Activated CD8-positive, alpha-beta T cell treated with anti-CD3 and anti-CD28 coated beads for 36 hours (primary cell): ENCODE data around the gene GCFC2. TPM values are rescaled to one million over a fixed set of nuclear protein-coding genes. Genes with fewer than 3 reads are reported as not detected.

ENCODE experiments used
- ATAC-seq: fragments of 200-7000 bp; cut with Tn5 transposase; one replicate; pipeline ENCODE4 v1.10.0; 2021; ENCODE audit warnings: mild to moderate bottlenecking, moderate library complexity
- CTCF ChIA-PET: fragments of 350-600 bp; sonication (Branson Sonifier 250); formaldehyde crosslinking; loops from one replicate; lab custom pipeline; 2021; ENCODE audit warnings: antibody characterized with exemption; lab: Charles Lee
- POLR2A ChIA-PET: fragments of 350-600 bp; sonication (Branson Sonifier 250); formaldehyde crosslinking; loops from one replicate; lab custom pipeline; 2021; ENCODE audit warnings: antibody characterized with exemption; lab: Charles Lee
- DNase-seq: peaks from one replicate; pipeline ENCODE4 v3.0.0-alpha.2; 2020
- H3K27ac Mint-ChIP-seq: one replicate; pipeline ENCODE4 v1.8.0; 2021; ENCODE audit warnings: mild to moderate bottlenecking, mixed read lengths
- H3K27me3 Mint-ChIP-seq: one replicate; pipeline ENCODE4 v1.8.0; 2021; ENCODE audit warnings: mixed read lengths
- H3K36me3 Mint-ChIP-seq: one replicate; pipeline ENCODE4 v1.8.0; 2021; ENCODE audit warnings: low read depth, mixed read lengths
- H3K4me1 Mint-ChIP-seq: one replicate; pipeline ENCODE4 v1.8.0; 2021; ENCODE audit warnings: low read depth, mixed read lengths
- H3K4me3 Mint-ChIP-seq: one replicate; pipeline ENCODE4 v1.8.0; 2021; ENCODE audit warnings: mild to moderate bottlenecking, moderate library complexity, mixed read lengths
- H3K9me3 Mint-ChIP-seq: one replicate; pipeline ENCODE4 v1.8.0; 2021; ENCODE audit warnings: mixed read lengths
- CTCF ChIP-seq: fragments of 200-600 bp; IDR thresholded peaks from one replicate; pipeline ENCODE4 v1.8.0; 2022; ENCODE audit warnings: antibody characterized with exemption, mild to moderate bottlenecking
- intact Hi-C: fragments of 100-400 bp; cut with micrococcal nuclease; formaldehyde crosslinking; loops from one replicate; pipeline ENCODE4 v1.10.0; 2022
- total RNA-seq, 2 experiments: library from RNA; stranded (reverse); gene quantifications; one replicate each; pipeline ENCODE4 v1.2.3, GENCODE V29; 2021

GCFC2 gene
- total RNA-seq, result 10 to 100 TPM; 29.8 to 36.1 TPM

GRCh38 chr2:75710577-75711253 is at the start of gene GCFC2:
Gene GCFC2 (minus strand): TSS chr2:75710915. CDS start chr2:75710855, 60 bp downstream.
- H3K4me3 Mint-ChIP-seq, result peak within 1 kb of the TSS; percentile 76
- H3K27me3 Mint-ChIP-seq, result peaks cover 2% of the 10 kb centered on the region
- ATAC-seq (peak; percentile 92), DNase-seq (peak; percentile 87)
- H3K36me3 Mint-ChIP-seq, result peaks cover 19% of the 10 kb centered on the region
- intact Hi-C loops, result no loop called here
- H3K9me3 Mint-ChIP-seq, result peaks cover 2% of the 10 kb centered on the region
- TF ChIP-seq CTCF, result no peak
- peaks cover 28% of the 10 kb centered on the region for H3K4me1 Mint-ChIP-seq
- peak within 1 kb of the TSS; percentile 96 for H3K27ac Mint-ChIP-seq
- ChIA-PET CTCF (interaction anchor here (0.8 to 3.1 kb wide), 3 partner anchors 34 to 70 kb away, joined by 3 to 14 read pairs (median 12); partner anchors contain the start of gene MRPL19), POLR2A (interaction anchor here (1.0 to 2.2 kb wide), 5 partner anchors 13 to 65 kb away, joined by 3 to 5 read pairs (median 3); no protein-coding TSS in a partner anchor)

- H3K9me3 Mint-ChIP-seq, result no peaks in the 10 kb centered on the region
- no peak for TF ChIP-seq CTCF
- intact Hi-C loops, result no loop called here
- no peak overlapping the region for H3K27ac Mint-ChIP-seq
- no peak for DNase-seq
- no peaks in the 10 kb centered on the region for H3K36me3 Mint-ChIP-seq
- ChIA-PET CTCF (interaction anchor here (0.7 to 1.1 kb wide), 3 partner anchors 11 to 36 kb away, joined by 3 read pairs; no protein-coding TSS in a partner anchor), POLR2A (no interaction called here)
- no peak overlapping the region for H3K4me3 Mint-ChIP-seq
- ATAC-seq, result no peak
- H3K4me1 Mint-ChIP-seq, result no peaks in the 10 kb centered on the region
- H3K27me3 Mint-ChIP-seq, result peaks cover 12% of the 10 kb centered on the region
These were observed 42.1 kb upstream of the GCFC2 start for GRCh38 chr2:75752828-75753227.

GRCh38 chr2:75751824-75752468 is 41.2 kb upstream of the GCFC2 start:
- Mint-ChIP-seq H3K27me3 (peaks cover 12% of the 10 kb centered on the region), H3K4me3 (no peak overlapping the region), H3K27ac (no peak overlapping the region), H3K4me1 (no peaks in the 10 kb centered on the region), H3K36me3 (no peaks in the 10 kb centered on the region), H3K9me3 (no peaks in the 10 kb centered on the region)
- DNase-seq, result no peak
- no peak for ATAC-seq
- intact Hi-C loops, result no loop called here
- ChIA-PET POLR2A (no interaction called here), CTCF (interaction anchor here (0.9 to 1.1 kb wide), 2 partner anchors 22 to 35 kb away, joined by 3 read pairs; no protein-coding TSS in a partner anchor)
- no peak for TF ChIP-seq CTCF

GRCh38 chr2:75751360-75751759 is 40.6 kb upstream of the GCFC2 start:
- intact Hi-C loops, result no loop called here
- CTCF ChIA-PET, result no interaction called here
- no peaks in the 10 kb centered on the region for H3K4me1 Mint-ChIP-seq
- H3K4me3 Mint-ChIP-seq, result no peak overlapping the region
- H3K27ac Mint-ChIP-seq, result no peak overlapping the region
- H3K36me3 Mint-ChIP-seq, result no peaks in the 10 kb centered on the region
- peaks cover 12% of the 10 kb centered on the region for H3K27me3 Mint-ChIP-seq
- DNase-seq (no peak), ATAC-seq (no peak)
- no peaks in the 10 kb centered on the region for H3K9me3 Mint-ChIP-seq
- POLR2A ChIA-PET, result no interaction called here
- TF ChIP-seq CTCF, result no peak

GRCh38 chr2:75737961-75738360 is 27.2 kb upstream of the GCFC2 start:
- H3K9me3 Mint-ChIP-seq, result no peaks in the 10 kb centered on the region
- H3K27ac Mint-ChIP-seq, result no peak overlapping the region
- ChIA-PET POLR2A (no interaction called here), CTCF (no interaction called here)
- no peak for TF ChIP-seq CTCF
- ATAC-seq, result no peak
- intact Hi-C loops, result no loop called here
- no peak for DNase-seq
- H3K4me3 Mint-ChIP-seq, result no peak overlapping the region
- peaks cover 5% of the 10 kb centered on the region for H3K27me3 Mint-ChIP-seq
- H3K36me3 Mint-ChIP-seq, result no peaks in the 10 kb centered on the region
- H3K4me1 Mint-ChIP-seq, result no peaks in the 10 kb centered on the region
